ENCODE measurements around the gene TAOK1. TPM values are rescaled to one million over a fixed set of nuclear protein-coding genes. Genes with fewer than 3 reads are reported as not detected.

TAOK1 gene
- total RNA-seq, 1 experiment from 2014 or later: 87.7 TPM

DNA sequence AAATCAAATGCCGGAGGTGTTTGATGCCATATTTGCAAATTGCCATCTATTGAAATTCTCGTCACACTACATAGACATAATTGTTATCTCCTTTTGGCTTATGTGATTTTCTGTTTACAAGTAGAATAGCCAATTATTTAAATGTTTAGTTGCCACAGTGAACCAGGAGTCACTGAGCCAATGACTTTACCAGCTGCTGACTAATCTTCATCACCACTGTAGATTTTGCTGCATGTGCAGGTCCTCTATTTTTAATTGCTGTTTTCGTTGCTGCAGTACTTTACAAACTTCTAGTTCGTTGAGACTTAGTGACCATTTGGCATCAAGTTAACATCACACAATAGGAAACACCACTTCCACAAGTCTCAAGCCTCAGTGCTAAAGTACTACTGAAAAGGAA, 153.9 kb downstream of the TAOK1 start:
- intact Hi-C loops (cut with micrococcal nuclease; ENCODE audit: unreplicated experiment): no loop called here
- no peaks in the 10 kb centered on the region for H3K27me3 ChIP-seq (replicated peaks; ENCODE audit: control insufficient read depth, insufficient read depth, low read length)
- Mint-ChIP-seq H3K27ac (ENCODE audit: unreplicated experiment) (no peak overlapping the region), H3K36me3 (ENCODE audit: insufficient read depth, unreplicated experiment) (peaks cover 80% of the 10 kb centered on the region), H3K27me3 (ENCODE audit: insufficient read depth, unreplicated experiment) (no peaks in the 10 kb centered on the region), H3K9me3 (ENCODE audit: unreplicated experiment) (no peaks in the 10 kb centered on the region), H3K4me3 (ENCODE audit: unreplicated experiment) (no peak overlapping the region), H3K4me1 (ENCODE audit: low read depth, unreplicated experiment) (no peaks in the 10 kb centered on the region)
- H3K4me3 ChIP-seq (ENCODE audit: low read depth, low read length): no peak overlapping the region
- ChIA-PET POLR2A (no interaction called here), CTCF (no interaction called here)
- no peaks in the 10 kb centered on the region for H3K36me3 ChIP-seq (ENCODE audit: control insufficient read depth, insufficient read depth, low read length)
- no peak for DNase-seq
- no peaks in the 10 kb centered on the region for H3K9me3 ChIP-seq
- no peaks in the 10 kb centered on the region for H3K4me1 ChIP-seq
- TF ChIP-seq, protein P1, sequence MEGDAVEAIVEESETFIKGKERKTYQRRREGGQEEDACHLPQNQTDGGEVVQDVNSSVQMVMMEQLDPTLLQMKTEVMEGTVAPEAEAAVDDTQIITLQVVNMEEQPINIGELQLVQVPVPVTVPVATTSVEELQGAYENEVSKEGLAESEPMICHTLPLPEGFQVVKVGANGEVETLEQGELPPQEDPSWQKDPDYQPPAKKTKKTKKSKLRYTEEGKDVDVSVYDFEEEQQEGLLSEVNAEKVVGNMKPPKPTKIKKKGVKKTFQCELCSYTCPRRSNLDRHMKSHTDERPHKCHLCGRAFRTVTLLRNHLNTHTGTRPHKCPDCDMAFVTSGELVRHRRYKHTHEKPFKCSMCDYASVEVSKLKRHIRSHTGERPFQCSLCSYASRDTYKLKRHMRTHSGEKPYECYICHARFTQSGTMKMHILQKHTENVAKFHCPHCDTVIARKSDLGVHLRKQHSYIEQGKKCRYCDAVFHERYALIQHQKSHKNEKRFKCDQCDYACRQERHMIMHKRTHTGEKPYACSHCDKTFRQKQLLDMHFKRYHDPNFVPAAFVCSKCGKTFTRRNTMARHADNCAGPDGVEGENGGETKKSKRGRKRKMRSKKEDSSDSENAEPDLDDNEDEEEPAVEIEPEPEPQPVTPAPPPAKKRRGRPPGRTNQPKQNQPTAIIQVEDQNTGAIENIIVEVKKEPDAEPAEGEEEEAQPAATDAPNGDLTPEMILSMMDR (IDR thresholded peaks at IDR 0.05; ENCODE audit: insufficient read depth in 1 of 2, low read depth in 1 of 2, low read length in 1 of 2, severe bottlenecking in 1 of 2, unreplicated experiment in 1 of 2): no peak
- BruUV-seq (replicated peaks): no TSS peak

DNA sequence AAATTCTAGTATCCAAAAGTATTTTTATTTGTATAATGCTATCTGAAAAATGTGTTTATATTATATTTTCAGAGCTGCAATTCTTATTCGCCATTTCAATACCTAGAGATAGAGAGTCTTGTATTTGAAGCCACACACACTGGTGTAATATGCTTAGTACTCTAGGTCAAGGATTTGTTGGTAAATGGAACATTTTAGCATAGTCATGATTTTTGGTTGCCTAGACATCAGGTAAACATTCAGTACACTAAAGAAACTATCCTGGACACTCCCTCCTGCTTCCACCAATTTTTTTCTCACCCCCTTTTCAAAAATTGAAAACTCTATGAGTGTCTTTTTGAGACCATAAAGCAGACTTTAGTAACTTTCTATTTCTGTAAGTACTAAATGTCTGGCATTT, 155.9 kb downstream of the TAOK1 start:
- TF ChIP-seq, protein P1 (IDR thresholded peaks at IDR 0.05; ENCODE audit: insufficient read depth in 1 of 2, low read depth in 1 of 2, low read length in 1 of 2, severe bottlenecking in 1 of 2, unreplicated experiment in 1 of 2): no peak
- ChIA-PET POLR2A (no interaction called here), CTCF (interaction anchor here (0.5 to 1.0 kb wide), 2 partner anchors 45 to 636 kb away, joined by 3 read pairs; no protein-coding TSS in a partner anchor)
- H3K9me3 Mint-ChIP-seq (ENCODE audit: unreplicated experiment): no peaks in the 10 kb centered on the region
- H3K27ac Mint-ChIP-seq (ENCODE audit: unreplicated experiment): no peak overlapping the region
- peaks cover 60% of the 10 kb centered on the region for H3K36me3 Mint-ChIP-seq (ENCODE audit: insufficient read depth, unreplicated experiment)
- Histone ChIP-seq H3K4me1 (no peaks in the 10 kb centered on the region), H3K9me3 (no peaks in the 10 kb centered on the region), H3K27me3 (replicated peaks; ENCODE audit: control insufficient read depth, insufficient read depth, low read length) (no peaks in the 10 kb centered on the region), H3K4me3 (ENCODE audit: low read depth, low read length) (no peak overlapping the region), H3K36me3 (ENCODE audit: control insufficient read depth, insufficient read depth, low read length) (no peaks in the 10 kb centered on the region)
- DNase-seq: no peak
- H3K27me3 Mint-ChIP-seq (ENCODE audit: insufficient read depth, unreplicated experiment): no peaks in the 10 kb centered on the region
- intact Hi-C loops (cut with micrococcal nuclease; ENCODE audit: unreplicated experiment): no loop called here
- BruUV-seq (replicated peaks): no TSS peak
- H3K4me1 Mint-ChIP-seq (ENCODE audit: low read depth, unreplicated experiment): no peaks in the 10 kb centered on the region
- no peak overlapping the region for H3K4me3 Mint-ChIP-seq (ENCODE audit: unreplicated experiment)

DNA sequence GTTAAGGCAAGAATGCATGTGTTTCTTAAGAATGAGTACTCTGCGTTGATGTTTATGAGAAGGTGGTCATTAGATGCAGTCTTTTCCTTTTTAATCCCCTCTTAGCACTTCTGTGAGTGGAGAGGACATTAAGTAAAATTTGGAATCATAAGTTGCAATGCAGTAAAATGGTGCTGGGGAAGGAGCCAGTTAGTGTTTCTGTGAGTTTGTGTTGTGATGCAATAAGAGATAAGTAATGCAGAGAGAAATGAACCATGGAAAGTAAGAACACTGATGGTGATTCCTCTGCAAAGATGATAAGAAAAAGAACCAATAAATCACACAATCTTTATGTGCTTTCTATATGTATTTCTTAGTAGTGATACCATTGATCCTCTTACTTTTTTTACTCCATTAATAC, 156.7 kb downstream of the TAOK1 start:
- H3K4me3 Mint-ChIP-seq (ENCODE audit: unreplicated experiment): no peak overlapping the region
- H3K9me3 Mint-ChIP-seq (ENCODE audit: unreplicated experiment): no peaks in the 10 kb centered on the region
- no peaks in the 10 kb centered on the region for H3K27me3 Mint-ChIP-seq (ENCODE audit: insufficient read depth, unreplicated experiment)
- no peaks in the 10 kb centered on the region for H3K27me3 ChIP-seq (replicated peaks; ENCODE audit: control insufficient read depth, insufficient read depth, low read length)
- H3K36me3 ChIP-seq (ENCODE audit: control insufficient read depth, insufficient read depth, low read length): no peaks in the 10 kb centered on the region
- TF ChIP-seq, protein P1 (IDR thresholded peaks at IDR 0.05; ENCODE audit: insufficient read depth in 1 of 2, low read depth in 1 of 2, low read length in 1 of 2, severe bottlenecking in 1 of 2, unreplicated experiment in 1 of 2): no peak
- no peak overlapping the region for H3K27ac Mint-ChIP-seq (ENCODE audit: unreplicated experiment)
- CTCF ChIA-PET: no interaction called here
- intact Hi-C loops (cut with micrococcal nuclease; ENCODE audit: unreplicated experiment): no loop called here
- H3K4me3 ChIP-seq (ENCODE audit: low read depth, low read length): no peak overlapping the region
- no TSS peak for BruUV-seq (replicated peaks)
- DNase-seq: no peak
- H3K4me1 Mint-ChIP-seq (ENCODE audit: low read depth, unreplicated experiment): no peaks in the 10 kb centered on the region
- no peaks in the 10 kb centered on the region for H3K9me3 ChIP-seq
- H3K36me3 Mint-ChIP-seq (ENCODE audit: insufficient read depth, unreplicated experiment): peaks cover 52% of the 10 kb centered on the region
- no peaks in the 10 kb centered on the region for H3K4me1 ChIP-seq
- POLR2A ChIA-PET: no interaction called here
